ENCODE data around the gene PRLR.

Gene PRLR

DNA sequence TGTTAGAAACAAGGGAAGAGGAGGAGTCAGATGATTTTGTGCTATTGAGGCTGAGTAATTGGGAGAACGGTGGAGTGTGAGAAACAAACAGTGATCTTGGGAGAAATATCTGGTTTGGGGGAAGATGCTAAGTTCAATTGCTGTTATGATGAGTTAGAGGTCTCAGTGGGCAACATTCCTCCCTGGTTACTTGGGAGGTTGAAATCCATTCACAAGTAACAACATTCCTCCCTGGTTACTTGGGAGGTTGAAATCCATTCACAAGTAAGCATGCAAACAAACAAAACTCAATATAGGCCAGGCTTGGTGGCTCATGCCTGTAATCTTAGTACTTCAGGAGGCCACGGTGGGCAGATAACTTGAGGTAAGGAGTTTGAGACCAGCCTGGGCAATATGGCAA, 221.3 kb downstream of the PRLR start:
- Histone ChIP-seq H3K4ac (ENCODE audit: low read depth, low read length) (no peak overlapping the region), H3K4me2 (ENCODE audit: low read length) (no peak overlapping the region), H3K4me1 (ENCODE audit: control insufficient read depth, low read depth, low read length) (no peaks in the 10 kb centered on the region), H3K27me3 (ENCODE audit: insufficient read depth, low read length, poor library complexity) (no peaks in the 10 kb centered on the region), H3K79me1 (ENCODE audit: low read length) (no peaks in the 10 kb centered on the region), H2BK120ac (ENCODE audit: low read depth, low read length) (no peak overlapping the region), H3K4me3 (ENCODE audit: low read length) (no peak overlapping the region), H3K23ac (ENCODE audit: low read length) (no peak overlapping the region), H3K36me3 (ENCODE audit: control insufficient read depth, insufficient read depth, low read length) (no peaks in the 10 kb centered on the region), H4K5ac (ENCODE audit: low read length) (no peak overlapping the region), H2AK5ac (ENCODE audit: low read length) (no peak overlapping the region), H3K79me2 (ENCODE audit: control insufficient read depth, insufficient read depth, low read length) (no peaks in the 10 kb centered on the region), H4K8ac (ENCODE audit: low read depth, low read length) (no peak overlapping the region), H3K9ac (ENCODE audit: low read length) (no peak overlapping the region), H3K27ac (ENCODE audit: low read depth, low read length) (no peak overlapping the region), H2BK15ac (replicated peaks; ENCODE audit: low read depth) (no peak overlapping the region), H3K18ac (ENCODE audit: low read length) (no peak overlapping the region), H3K56ac (ENCODE audit: low read length) (no peak overlapping the region), H2BK5ac (ENCODE audit: low read length) (no peak overlapping the region)
- peak; percentile 71 for DNase-seq
- WGBS (ENCODE audit: extremely low coverage, insufficient coverage, low lambda C conversion rate): no CpG with 5 or more reads among the region's 2 CpGs

DNA sequence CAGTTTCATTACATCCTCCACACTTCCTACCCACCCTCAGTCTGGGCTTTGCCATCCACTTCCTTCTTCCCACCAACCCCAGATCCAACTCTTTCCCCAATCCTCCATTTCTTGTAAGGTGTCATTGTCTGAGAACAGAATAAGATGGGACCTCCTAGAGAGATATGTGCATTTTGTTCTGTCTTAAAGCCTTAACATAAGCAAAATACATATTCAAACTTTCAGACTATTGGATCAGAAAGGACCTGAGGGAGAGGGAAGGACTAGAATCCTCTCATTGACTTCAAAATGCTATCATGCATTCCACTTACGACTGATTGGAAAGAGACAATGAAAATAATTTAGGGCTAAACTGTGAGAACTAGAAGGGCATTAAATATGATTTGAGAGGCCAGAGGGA, 225.5 kb downstream of the PRLR start:
- no peak overlapping the region for H3K18ac ChIP-seq (ENCODE audit: low read length)
- no peak overlapping the region for H3K23ac ChIP-seq (ENCODE audit: low read length)
- H3K79me1 ChIP-seq (ENCODE audit: low read length): no peaks in the 10 kb centered on the region
- H3K9ac ChIP-seq (ENCODE audit: low read length): no peak overlapping the region
- no peaks in the 10 kb centered on the region for H3K36me3 ChIP-seq (ENCODE audit: control insufficient read depth, insufficient read depth, low read length)
- H3K56ac ChIP-seq (ENCODE audit: low read length): no peak overlapping the region
- H2BK120ac ChIP-seq (ENCODE audit: low read depth, low read length): no peak overlapping the region
- H3K4me3 ChIP-seq (ENCODE audit: low read length): no peak overlapping the region
- no CpG with 5 or more reads among the region's 1 CpG for WGBS (ENCODE audit: extremely low coverage, insufficient coverage, low lambda C conversion rate)
- no peak overlapping the region for H2BK15ac ChIP-seq (replicated peaks; ENCODE audit: low read depth)
- DNase-seq: no peak
- no peak overlapping the region for H3K4ac ChIP-seq (ENCODE audit: low read depth, low read length)
- no peak overlapping the region for H4K5ac ChIP-seq (ENCODE audit: low read length)
- no peak overlapping the region for H3K4me2 ChIP-seq (ENCODE audit: low read length)
- H4K8ac ChIP-seq (ENCODE audit: low read depth, low read length): no peak overlapping the region
- H2AK5ac ChIP-seq (ENCODE audit: low read length): no peak overlapping the region
- no peak overlapping the region for H2BK5ac ChIP-seq (ENCODE audit: low read length)
- no peaks in the 10 kb centered on the region for H3K27me3 ChIP-seq (ENCODE audit: insufficient read depth, low read length, poor library complexity)
- H3K79me2 ChIP-seq (ENCODE audit: control insufficient read depth, insufficient read depth, low read length): no peaks in the 10 kb centered on the region
- H3K4me1 ChIP-seq (ENCODE audit: control insufficient read depth, low read depth, low read length): no peaks in the 10 kb centered on the region
- no peak overlapping the region for H3K27ac ChIP-seq (ENCODE audit: low read depth, low read length)

DNA sequence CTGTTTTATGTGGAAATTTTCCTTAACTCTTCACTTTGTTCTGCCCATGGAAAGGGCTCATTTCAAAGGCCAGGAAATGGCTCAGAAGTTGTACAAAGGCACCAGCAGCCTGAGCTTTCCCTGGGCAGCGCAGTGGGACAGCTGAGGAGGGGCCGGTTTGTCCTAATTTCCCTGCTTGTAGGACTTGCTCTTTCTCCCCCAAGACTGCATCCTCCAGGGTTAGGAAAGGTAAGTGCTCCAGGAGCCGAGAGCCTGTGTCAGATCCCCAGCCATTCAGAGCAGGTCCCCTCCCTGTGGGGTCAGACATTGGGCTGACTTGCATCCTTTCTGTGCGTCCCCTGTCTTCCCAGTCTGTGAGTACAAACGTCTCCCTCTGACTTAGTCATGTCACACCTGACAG, 226.1 kb downstream of the PRLR start:
- H3K23ac ChIP-seq (ENCODE audit: low read length): no peak overlapping the region
- H4K8ac ChIP-seq (ENCODE audit: low read depth, low read length): no peak overlapping the region
- H3K4me1 ChIP-seq (ENCODE audit: control insufficient read depth, low read depth, low read length): no peaks in the 10 kb centered on the region
- no peak overlapping the region for H3K4me3 ChIP-seq (ENCODE audit: low read length)
- no peaks in the 10 kb centered on the region for H3K79me1 ChIP-seq (ENCODE audit: low read length)
- H2BK15ac ChIP-seq (replicated peaks; ENCODE audit: low read depth): no peak overlapping the region
- WGBS (ENCODE audit: extremely low coverage, insufficient coverage, low lambda C conversion rate): no CpG with 5 or more reads among the region's 5 CpGs
- no peak overlapping the region for H3K18ac ChIP-seq (ENCODE audit: low read length)
- H3K79me2 ChIP-seq (ENCODE audit: control insufficient read depth, insufficient read depth, low read length): no peaks in the 10 kb centered on the region
- no peak overlapping the region for H2BK120ac ChIP-seq (ENCODE audit: low read depth, low read length)
- no peaks in the 10 kb centered on the region for H3K27me3 ChIP-seq (ENCODE audit: insufficient read depth, low read length, poor library complexity)
- H3K4ac ChIP-seq (ENCODE audit: low read depth, low read length): no peak overlapping the region
- no peak overlapping the region for H3K9ac ChIP-seq (ENCODE audit: low read length)
- no peak overlapping the region for H3K27ac ChIP-seq (ENCODE audit: low read depth, low read length)
- DNase-seq: no peak
- H3K36me3 ChIP-seq (ENCODE audit: control insufficient read depth, insufficient read depth, low read length): no peaks in the 10 kb centered on the region
- H3K4me2 ChIP-seq (ENCODE audit: low read length): no peak overlapping the region
- no peak overlapping the region for H2AK5ac ChIP-seq (ENCODE audit: low read length)
- H3K56ac ChIP-seq (ENCODE audit: low read length): no peak overlapping the region
- H4K5ac ChIP-seq (ENCODE audit: low read length): no peak overlapping the region
- no peak overlapping the region for H2BK5ac ChIP-seq (ENCODE audit: low read length)

DNA sequence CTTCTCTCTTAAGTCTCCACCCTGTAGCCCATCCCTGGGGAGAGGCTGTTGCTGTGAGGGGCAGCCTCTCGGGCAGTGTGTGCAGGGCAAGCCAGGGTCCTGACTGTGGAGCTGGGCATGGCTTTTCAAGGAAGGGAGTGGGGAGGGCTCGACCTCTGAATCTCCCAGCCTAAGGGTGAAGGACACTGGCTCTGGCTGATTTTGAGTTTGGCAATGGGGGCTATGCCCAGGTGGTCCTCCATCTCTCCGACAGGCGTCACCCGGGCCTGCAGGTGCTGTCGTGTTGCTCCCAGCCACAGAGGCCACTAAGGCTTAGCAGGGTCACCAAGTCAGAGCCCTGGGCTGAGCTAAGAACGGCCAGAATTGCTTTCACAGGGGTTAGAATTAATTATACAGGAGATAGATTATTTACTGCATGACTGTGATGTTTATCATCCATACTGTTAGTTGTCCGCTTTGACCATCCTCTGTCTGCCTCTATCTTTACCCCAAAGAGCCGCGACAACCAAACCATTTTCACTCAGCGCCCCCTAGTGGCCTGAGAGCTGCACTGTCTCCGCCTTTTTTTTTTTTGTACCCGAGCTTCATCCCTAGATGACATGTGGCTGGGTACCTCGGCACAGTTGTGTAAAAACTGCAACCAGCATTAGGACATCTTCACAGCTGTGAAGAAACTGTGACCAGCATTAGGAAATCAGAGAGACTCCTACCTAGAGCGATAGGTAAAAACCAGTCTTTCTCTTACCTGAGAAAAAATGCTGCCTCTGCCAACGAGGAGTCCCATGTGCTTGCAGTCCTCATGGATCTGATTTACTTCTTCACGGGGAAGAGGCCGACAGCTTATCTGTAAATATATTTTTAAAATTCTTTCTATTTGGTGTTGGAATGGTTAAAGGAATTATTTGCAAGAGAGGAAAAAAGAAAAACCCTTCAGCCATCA, 227.0 kb downstream of the PRLR start:
- no peak overlapping the region for H3K18ac ChIP-seq (ENCODE audit: low read length)
- no peaks in the 10 kb centered on the region for H3K27me3 ChIP-seq (ENCODE audit: insufficient read depth, low read length, poor library complexity)
- no peak overlapping the region for H3K56ac ChIP-seq (ENCODE audit: low read length)
- H2BK120ac ChIP-seq (ENCODE audit: low read depth, low read length): no peak overlapping the region
- H2BK15ac ChIP-seq (replicated peaks; ENCODE audit: low read depth): no peak overlapping the region
- no peak overlapping the region for H2BK5ac ChIP-seq (ENCODE audit: low read length)
- no peaks in the 10 kb centered on the region for H3K36me3 ChIP-seq (ENCODE audit: control insufficient read depth, insufficient read depth, low read length)
- no peak overlapping the region for H3K4ac ChIP-seq (ENCODE audit: low read depth, low read length)
- no peaks in the 10 kb centered on the region for H3K79me1 ChIP-seq (ENCODE audit: low read length)
- no peak overlapping the region for H3K4me2 ChIP-seq (ENCODE audit: low read length)
- H4K5ac ChIP-seq (ENCODE audit: low read length): no peak overlapping the region
- no CpG with 5 or more reads among the region's 18 CpGs for WGBS (ENCODE audit: extremely low coverage, insufficient coverage, low lambda C conversion rate)
- no peak overlapping the region for H4K8ac ChIP-seq (ENCODE audit: low read depth, low read length)
- H3K9ac ChIP-seq (ENCODE audit: low read length): no peak overlapping the region
- H3K27ac ChIP-seq (ENCODE audit: low read depth, low read length): no peak overlapping the region
- no peak overlapping the region for H3K23ac ChIP-seq (ENCODE audit: low read length)
- peak; percentile 72 for DNase-seq
- no peaks in the 10 kb centered on the region for H3K79me2 ChIP-seq (ENCODE audit: control insufficient read depth, insufficient read depth, low read length)
- H3K4me1 ChIP-seq (ENCODE audit: control insufficient read depth, low read depth, low read length): no peaks in the 10 kb centered on the region
- H2AK5ac ChIP-seq (ENCODE audit: low read length): no peak overlapping the region
- no peak overlapping the region for H3K4me3 ChIP-seq (ENCODE audit: low read length)

DNA sequence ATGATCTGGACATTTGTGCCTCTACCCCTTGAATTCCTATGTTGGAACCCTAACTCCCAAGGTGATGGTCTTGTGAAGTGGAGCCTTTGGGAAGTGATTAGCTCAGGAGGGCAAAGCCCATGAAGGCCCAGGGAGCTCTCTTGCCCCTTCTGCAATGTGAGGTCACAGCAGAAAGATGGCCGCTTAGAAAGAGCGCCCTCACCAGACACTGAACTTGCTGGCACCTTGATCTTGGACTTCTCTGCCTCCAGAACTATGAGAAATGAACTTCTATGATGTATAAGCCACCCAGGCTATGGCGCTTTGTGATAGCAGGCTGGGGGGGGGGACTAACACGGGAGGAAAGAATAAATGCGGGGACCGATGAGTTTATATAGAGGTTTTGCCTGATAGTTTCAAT, 227.8 kb downstream of the PRLR start:
- no peak overlapping the region for H2BK15ac ChIP-seq (replicated peaks; ENCODE audit: low read depth)
- H4K5ac ChIP-seq (ENCODE audit: low read length): no peak overlapping the region
- no peak overlapping the region for H4K8ac ChIP-seq (ENCODE audit: low read depth, low read length)
- no peak overlapping the region for H2BK120ac ChIP-seq (ENCODE audit: low read depth, low read length)
- H3K56ac ChIP-seq (ENCODE audit: low read length): no peak overlapping the region
- H3K79me2 ChIP-seq (ENCODE audit: control insufficient read depth, insufficient read depth, low read length): no peaks in the 10 kb centered on the region
- H3K4me1 ChIP-seq (ENCODE audit: control insufficient read depth, low read depth, low read length): no peaks in the 10 kb centered on the region
- no peak overlapping the region for H3K23ac ChIP-seq (ENCODE audit: low read length)
- H3K27ac ChIP-seq (ENCODE audit: low read depth, low read length): no peak overlapping the region
- H2AK5ac ChIP-seq (ENCODE audit: low read length): no peak overlapping the region
- no peaks in the 10 kb centered on the region for H3K27me3 ChIP-seq (ENCODE audit: insufficient read depth, low read length, poor library complexity)
- DNase-seq: no peak
- H3K4me3 ChIP-seq (ENCODE audit: low read length): no peak overlapping the region
- no peaks in the 10 kb centered on the region for H3K36me3 ChIP-seq (ENCODE audit: control insufficient read depth, insufficient read depth, low read length)
- no CpG with 5 or more reads among the region's 6 CpGs for WGBS (ENCODE audit: extremely low coverage, insufficient coverage, low lambda C conversion rate)
- no peak overlapping the region for H2BK5ac ChIP-seq (ENCODE audit: low read length)
- no peak overlapping the region for H3K18ac ChIP-seq (ENCODE audit: low read length)
- H3K4ac ChIP-seq (ENCODE audit: low read depth, low read length): no peak overlapping the region
- H3K4me2 ChIP-seq (ENCODE audit: low read length): no peak overlapping the region
- no peaks in the 10 kb centered on the region for H3K79me1 ChIP-seq (ENCODE audit: low read length)
- no peak overlapping the region for H3K9ac ChIP-seq (ENCODE audit: low read length)

DNA sequence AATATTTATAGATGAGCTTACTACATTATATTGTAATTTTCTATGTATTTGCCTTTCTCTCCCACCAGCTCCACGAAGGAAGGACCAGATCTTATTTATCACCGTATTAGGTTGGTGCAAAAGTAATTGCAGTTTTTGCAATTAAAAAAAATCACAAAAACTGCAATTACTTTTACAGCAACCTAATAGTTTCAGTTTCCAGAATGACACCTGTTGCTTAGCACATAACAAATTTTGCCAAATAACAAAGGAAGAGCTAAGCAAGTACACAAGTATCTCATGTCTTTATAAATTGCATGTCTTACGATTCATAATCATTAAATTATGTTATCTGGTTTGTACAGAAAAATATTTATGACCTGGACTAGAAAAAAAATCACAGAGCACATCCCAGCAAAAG, 228.4 kb downstream of the PRLR start:
- DNase-seq: no peak
- no peaks in the 10 kb centered on the region for H3K79me1 ChIP-seq (ENCODE audit: low read length)
- H3K27me3 ChIP-seq (ENCODE audit: insufficient read depth, low read length, poor library complexity): no peaks in the 10 kb centered on the region
- H3K4me3 ChIP-seq (ENCODE audit: low read length): no peak overlapping the region
- no CpG with 5 or more reads among the region's 3 CpGs for WGBS (ENCODE audit: extremely low coverage, insufficient coverage, low lambda C conversion rate)
- no peak overlapping the region for H4K5ac ChIP-seq (ENCODE audit: low read length)
- no peaks in the 10 kb centered on the region for H3K4me1 ChIP-seq (ENCODE audit: control insufficient read depth, low read depth, low read length)
- no peak overlapping the region for H3K18ac ChIP-seq (ENCODE audit: low read length)
- no peak overlapping the region for H3K23ac ChIP-seq (ENCODE audit: low read length)
- no peak overlapping the region for H3K56ac ChIP-seq (ENCODE audit: low read length)
- no peak overlapping the region for H3K4ac ChIP-seq (ENCODE audit: low read depth, low read length)
- H2BK120ac ChIP-seq (ENCODE audit: low read depth, low read length): no peak overlapping the region
- no peak overlapping the region for H2AK5ac ChIP-seq (ENCODE audit: low read length)
- no peak overlapping the region for H3K27ac ChIP-seq (ENCODE audit: low read depth, low read length)
- no peaks in the 10 kb centered on the region for H3K79me2 ChIP-seq (ENCODE audit: control insufficient read depth, insufficient read depth, low read length)
- H3K9ac ChIP-seq (ENCODE audit: low read length): no peak overlapping the region
- H3K4me2 ChIP-seq (ENCODE audit: low read length): no peak overlapping the region
- H2BK5ac ChIP-seq (ENCODE audit: low read length): no peak overlapping the region
- H2BK15ac ChIP-seq (replicated peaks; ENCODE audit: low read depth): no peak overlapping the region
- H3K36me3 ChIP-seq (ENCODE audit: control insufficient read depth, insufficient read depth, low read length): no peaks in the 10 kb centered on the region
- no peak overlapping the region for H4K8ac ChIP-seq (ENCODE audit: low read depth, low read length)

Data from mesendoderm (in vitro differentiated cells).